IPS-NIHi7 (cell line): ENCODE results near the gene LRWD1.
"Not testable (repeated sequence)": the region's sequence is repeated elsewhere in the genome, so short reads cannot be mapped to it uniquely, and the experiment has no call there.

Experiments used
- DNase-seq: peaks from one replicate; pipeline ENCODE4 v3.0.0; 2012; ENCODE audit warnings: mixed read lengths; ENCODE audit errors: extremely low spot score

The LRWD1 gene

GRCh38 chr7:102468478-102469350 lies 3.9 kb downstream of the LRWD1 start:
- no peak for DNase-seq

DNA sequence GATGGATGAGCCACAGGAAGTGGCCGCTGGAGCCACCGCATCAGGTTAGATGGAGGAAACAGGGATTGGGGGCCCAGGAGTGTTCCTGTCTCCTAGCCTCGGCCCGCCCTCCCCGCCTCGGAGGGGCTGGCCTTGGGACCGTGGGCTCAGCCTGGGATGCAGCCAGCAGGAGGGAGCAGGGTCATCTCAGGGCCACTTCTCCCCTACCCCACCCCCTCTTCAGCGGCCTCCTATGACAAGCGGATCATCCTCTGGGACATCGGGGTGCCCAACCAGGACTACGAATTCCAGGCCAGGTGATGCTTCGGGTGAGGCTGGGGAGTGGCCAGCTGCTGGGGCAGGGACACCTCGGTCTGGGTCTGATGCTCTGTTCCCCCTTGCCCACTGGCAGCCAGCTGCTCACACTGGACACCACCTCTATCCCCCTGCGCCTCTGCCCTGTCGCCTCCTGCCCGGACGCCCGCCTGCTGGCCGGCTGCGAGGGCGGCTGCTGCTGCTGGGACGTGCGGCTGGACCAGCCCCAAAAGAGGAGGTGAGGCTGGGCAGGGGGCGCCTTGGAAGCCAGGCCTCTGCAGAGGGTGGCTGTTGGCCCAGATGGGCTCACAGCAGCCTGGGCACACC lies 4.7 kb downstream of the LRWD1 start:
- no peak for DNase-seq

DNA sequence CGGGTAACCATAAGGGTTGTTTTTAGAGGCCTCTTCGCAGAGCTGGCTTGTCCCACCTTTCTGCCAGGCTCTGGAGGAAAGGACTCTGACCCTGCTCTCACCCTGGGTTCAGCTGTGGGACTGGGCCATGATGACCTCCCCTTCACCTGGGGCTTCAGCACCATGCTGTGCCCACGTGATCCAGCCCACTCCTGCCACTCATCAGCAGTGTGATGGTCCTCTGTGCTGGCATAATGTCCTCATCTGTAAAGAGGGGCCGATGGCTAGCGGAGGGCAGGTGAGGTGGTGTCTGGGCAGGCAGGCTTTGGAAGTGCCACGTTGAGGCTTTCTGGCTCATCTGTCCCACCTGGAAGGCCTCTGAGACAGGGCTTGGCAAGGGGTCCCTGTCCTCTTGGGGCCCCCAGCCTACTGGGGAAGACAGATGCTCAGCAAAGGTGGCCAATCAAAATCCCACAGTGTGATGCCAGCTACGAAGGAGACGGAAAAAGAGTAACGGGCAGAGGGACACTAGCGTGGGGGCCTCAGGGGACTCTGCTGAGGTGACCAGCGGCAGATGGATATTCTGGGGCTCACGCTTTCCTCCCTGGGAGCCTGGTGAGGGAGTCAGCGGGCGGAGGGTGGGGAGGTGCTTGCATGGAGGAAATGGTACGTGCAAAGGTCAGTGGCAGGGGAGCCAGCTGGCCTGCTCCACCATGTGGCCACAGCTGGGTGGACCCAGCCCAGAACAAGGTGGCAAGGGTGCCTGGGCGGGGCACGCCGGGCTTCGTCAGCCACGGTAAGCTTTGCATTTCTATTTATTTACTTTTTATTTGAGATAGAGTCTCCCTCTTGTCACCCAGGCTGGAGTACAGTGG lies 5.4 kb downstream of the LRWD1 start:
- DNase-seq: no peak

DNA sequence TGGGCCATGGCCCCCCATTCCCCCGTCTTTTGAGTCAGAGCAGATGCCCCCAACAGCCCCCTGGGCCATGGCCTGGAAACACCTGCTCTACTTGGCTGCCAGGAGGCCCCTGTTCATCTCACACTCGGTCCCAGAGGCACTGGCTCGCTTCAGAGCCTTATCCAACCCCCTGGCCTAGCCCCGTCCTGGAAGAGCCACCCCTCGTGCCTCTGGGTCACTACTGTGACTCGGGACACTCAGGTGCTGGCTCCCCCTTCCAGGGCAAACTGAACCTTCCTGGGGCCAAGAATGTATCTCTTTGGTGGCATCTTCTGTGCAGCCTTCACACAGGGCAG lies 7.0 kb downstream of the LRWD1 start:
- DNase-seq: no peak

DNA sequence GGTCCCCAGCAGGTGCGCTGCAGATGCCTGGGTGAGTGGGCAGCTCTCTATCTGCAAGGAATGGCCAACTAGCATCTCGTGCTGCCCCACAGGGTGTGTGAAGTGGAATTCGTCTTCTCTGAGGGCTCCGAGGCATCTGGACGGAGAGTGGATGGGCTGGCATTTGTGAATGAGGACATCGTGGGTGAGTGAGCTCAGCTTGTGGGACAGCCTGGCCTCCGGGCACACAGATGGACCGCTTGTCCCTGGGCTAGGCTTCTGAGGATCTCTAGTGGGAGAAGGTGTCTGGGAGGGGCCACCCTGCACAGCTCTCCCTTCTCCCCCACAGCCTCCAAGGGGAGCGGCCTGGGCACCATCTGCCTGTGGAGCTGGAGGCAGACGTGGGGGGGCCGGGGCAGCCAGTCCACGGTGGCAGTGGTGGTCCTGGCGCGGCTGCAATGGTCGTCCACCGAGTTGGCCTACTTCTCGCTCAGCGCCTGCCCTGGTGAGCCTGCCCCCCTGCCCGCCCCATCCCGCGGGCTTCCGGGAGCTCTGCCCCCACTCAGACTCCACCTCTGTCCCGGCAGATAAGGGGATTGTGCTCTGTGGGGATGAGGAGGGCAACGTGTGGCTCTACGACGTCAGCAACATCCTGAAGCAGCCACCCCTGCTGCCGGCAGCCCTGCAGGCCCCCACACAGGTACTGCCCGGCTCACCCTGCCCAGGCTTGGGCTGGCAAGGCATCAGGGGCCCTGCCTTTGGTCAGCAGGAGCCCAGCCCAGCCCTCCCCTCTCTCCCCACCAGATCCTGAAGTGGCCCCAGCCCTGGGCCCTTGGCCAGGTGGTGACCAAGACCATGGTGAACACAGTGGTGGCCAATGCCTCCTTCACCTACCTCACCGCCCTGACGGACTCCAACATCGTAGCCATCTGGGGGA lies 7.6 kb downstream of the LRWD1 start:
- DNase-seq: no peak

DNA sequence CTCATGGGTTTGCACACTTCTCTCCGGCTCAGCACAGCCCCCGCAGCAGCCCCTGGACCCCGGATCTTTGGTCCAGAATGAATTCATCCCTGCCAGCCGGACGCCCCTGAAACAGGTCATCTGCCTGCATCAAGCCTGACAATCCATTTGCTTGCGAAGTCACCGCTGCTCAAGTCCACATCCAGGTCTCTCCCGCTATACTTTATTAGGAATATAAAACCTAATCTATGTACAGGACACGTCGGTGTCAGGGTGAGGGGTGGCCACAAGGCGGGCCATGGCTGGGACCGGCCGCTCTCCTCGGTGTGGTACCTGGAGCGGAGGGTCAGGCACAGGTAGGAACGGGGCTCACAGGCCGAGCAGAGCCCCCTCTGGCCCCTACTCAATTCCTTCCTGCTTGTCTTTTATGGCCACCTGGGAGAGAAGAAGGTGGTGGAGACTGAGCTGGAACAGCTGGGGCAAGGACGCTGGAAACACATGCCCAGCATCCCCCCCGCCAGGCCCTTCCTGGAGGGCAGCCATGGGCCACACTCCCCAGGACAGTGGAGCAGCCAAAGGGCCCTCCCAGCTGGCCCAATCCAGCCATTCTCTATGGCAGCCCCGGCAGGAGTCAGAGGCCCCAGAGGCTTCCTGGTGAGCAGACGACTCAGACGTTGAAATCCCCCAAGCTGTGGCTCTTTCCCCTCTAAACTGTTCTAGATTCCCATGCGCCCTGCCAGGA lies 8.6 kb downstream of the LRWD1 start:
- no peak for DNase-seq

DNA sequence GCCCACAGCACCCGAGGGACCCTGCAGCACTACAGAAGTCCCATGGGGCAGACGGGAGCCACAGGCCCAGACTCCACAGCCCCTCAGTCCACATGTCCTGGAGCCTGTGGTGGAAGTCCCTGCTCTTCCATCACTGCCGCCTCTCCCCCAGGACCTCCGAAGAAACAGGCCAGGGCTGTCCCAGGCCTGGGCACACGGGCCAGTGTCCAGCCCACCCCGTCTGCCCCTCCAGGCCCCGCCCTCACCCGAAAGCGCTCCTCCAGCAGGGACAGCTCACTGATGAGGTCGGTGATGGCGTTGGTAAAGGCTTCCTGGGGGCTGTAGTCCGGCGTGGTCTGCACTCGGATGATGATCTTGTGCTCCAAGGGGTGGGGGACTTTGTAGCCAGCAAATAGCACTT lies 9.3 kb downstream of the LRWD1 start:
- not testable (repeated sequence) for DNase-seq

- DNase-seq: not testable (repeated sequence)
Measured at GRCh38 chr7:102474736-102475435, 10.1 kb downstream of the LRWD1 start.

GRCh38 chr7:102478314-102479208 lies 13.8 kb downstream of the LRWD1 start, which contains the start of gene POLR2J:
Gene POLR2J, minus strand, starts transcription at chr7:102478922. Its CDS starts 62 bp downstream, at chr7:102478860.
- DNase-seq: not testable (repeated sequence)

DNA sequence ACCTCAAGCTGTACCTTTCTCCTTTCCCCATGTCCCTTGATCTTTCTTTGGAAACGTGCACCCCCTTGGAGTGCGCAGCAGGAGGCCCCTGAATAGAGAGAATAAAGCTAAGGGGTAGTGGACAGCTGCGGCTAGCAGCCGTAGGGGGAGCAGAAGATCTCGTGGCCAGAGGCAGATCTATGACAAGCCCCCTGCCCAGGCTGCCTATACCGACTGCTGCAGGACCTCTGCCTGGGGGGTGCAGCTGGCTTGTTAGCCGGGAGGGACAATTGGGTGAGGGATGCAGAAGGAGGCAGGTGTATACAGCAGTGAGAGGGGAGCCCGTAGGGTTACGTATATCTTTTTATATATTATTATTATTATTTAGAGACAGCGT lies 14.4 kb downstream of the LRWD1 start:
- DNase-seq: not testable (repeated sequence)

- DNase-seq: not testable (repeated sequence)
Measured at GRCh38 chr7:102479982-102480637, 15.3 kb downstream of the LRWD1 start.

- not testable (repeated sequence) for DNase-seq
Measured at GRCh38 chr7:102481962-102482361, 17.2 kb downstream of the LRWD1 start.

- DNase-seq: not testable (repeated sequence)
Measured at GRCh38 chr7:102484317-102484716, 19.5 kb downstream of the LRWD1 start.

- DNase-seq: not testable (repeated sequence)
Measured at GRCh38 chr7:102490529-102491075, 25.8 kb downstream of the LRWD1 start.

DNA sequence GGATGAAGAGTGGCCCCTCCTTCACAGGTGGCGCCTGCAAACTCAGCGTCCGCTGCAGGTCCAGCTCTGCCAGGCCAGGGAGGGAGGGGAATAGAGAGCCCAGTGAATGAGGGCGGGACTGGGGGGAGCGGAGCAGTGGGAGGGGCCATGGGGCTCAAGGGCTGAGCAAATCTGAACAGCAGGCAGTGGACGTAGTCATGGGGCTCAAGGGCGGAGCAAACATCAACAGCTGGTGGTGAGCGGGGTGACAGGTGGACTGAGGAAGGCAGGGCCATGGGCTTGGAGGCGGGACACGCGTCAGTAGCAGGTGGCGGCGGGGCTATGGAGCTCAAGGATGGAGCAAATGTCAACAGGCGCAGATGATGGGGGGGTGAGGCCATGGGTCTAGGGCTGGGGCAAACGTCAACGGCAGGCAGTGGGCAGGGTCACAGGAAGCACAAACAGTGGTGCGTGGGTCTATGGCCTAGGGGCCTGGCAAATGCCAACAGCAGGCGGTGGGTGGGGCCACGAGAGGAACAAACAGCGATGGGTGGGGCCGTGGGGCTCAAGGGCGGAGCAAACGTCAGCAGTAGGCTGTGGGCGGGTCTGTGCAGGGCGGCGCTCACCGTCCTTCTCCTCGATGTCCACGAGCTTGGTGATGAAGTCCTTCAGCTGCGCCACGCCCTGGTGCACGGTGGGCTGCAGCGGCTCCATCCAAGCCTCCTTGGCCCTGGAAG lies 28.6 kb downstream of the LRWD1 start:
- not testable (repeated sequence) for DNase-seq

GRCh38 chr7:102494026-102494425 lies 29.2 kb downstream of the LRWD1 start:
- not testable (repeated sequence) for DNase-seq

DNA sequence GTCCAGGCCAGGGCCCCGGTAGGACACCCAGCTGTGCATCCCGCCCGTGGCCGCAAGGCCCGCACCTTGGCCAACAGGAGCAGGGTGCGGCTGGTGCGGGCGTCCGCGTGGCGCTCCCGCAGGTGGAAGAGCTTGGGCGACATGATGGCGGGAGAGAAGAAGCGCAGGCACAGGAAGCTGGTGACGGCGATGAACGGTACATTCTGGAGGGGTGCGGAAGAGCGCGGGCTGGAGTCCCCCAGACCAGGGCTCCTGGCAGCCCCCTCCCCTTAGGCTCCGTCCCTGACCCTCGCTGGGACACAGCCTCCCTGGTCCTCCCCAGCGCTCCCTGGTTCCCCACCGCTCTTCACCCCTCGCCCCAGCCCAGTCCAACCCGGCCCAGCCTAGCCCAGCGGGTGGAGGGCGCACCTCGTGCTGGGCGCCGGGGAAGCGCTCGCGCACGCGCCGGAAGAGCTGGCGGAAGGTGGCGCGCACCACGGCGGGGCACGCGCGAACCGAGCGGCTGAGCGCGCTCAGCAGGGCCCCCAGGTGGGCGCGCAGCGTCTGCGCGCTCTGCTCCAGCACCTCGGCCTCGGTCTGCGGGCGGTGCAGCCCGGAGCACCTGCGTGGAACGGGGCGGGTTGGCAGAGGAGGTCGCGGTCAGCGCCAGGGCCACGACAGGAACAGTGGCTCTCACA lies 29.8 kb downstream of the LRWD1 start:
- not testable (repeated sequence) for DNase-seq
